ENCODE data around the gene ABCF2.

The ABCF2 gene

GRCh38 chr7:151215396-151215795 is 11.6 kb downstream of the ABCF2 start:
- DNase-seq: no peak

GRCh38 chr7:151213826-151214225 is 13.2 kb downstream of the ABCF2 start:
- no peak for DNase-seq

GRCh38 chr7:151212626-151213025 is 14.4 kb downstream of the ABCF2 start:
- no peak for DNase-seq

- DNase-seq: no peak
Observed at GRCh38 chr7:151211155-151211772, 15.7 kb downstream of the ABCF2 start.

- no peak for DNase-seq
Observed at GRCh38 chr7:151210087-151210854, 16.7 kb downstream of the ABCF2 start, which contains the start of gene H2BK1. Gene H2BK1, minus strand, starts transcription at chr7:151210488. Its CDS starts 170 bp downstream, at chr7:151210318.

GRCh38 chr7:151209588-151209987 is 17.4 kb downstream of the ABCF2 start:
- DNase-seq: no peak

- DNase-seq: no peak
Observed at GRCh38 chr7:151208253-151208862, 18.6 kb downstream of the ABCF2 start.

GRCh38 chr7:151207804-151208203 is 19.2 kb downstream of the ABCF2 start:
- DNase-seq: no peak

- DNase-seq: no peak
Observed at GRCh38 chr7:151207315-151207714, 19.7 kb downstream of the ABCF2 start.

- DNase-seq: no peak
Observed at GRCh38 chr7:151206914-151207313, 20.1 kb downstream of the ABCF2 start.

- DNase-seq: no peak
Observed at GRCh38 chr7:151205730-151206129, 21.3 kb downstream of the ABCF2 start.

- no peak for DNase-seq
Observed at GRCh38 chr7:151204383-151205032, 22.5 kb downstream of the ABCF2 start.

GRCh38 chr7:151202836-151203235 is 24.2 kb downstream of the ABCF2 start:
- no peak for DNase-seq

GRCh38 chr7:151201751-151202150 is 25.3 kb downstream of the ABCF2 start:
- no peak for DNase-seq

GRCh38 chr7:151201344-151201743 is 25.7 kb downstream of the ABCF2 start:
- no peak for DNase-seq

GRCh38 chr7:151198945-151199848 is 27.8 kb downstream of the ABCF2 start:
- no peak for DNase-seq

GRCh38 chr7:151197932-151198331 is 29.1 kb downstream of the ABCF2 start:
- no peak for DNase-seq

- no peak for DNase-seq
Observed at GRCh38 chr7:151195616-151196450, 31.2 kb downstream of the ABCF2 start.

GRCh38 chr7:151194188-151194587 is 32.8 kb downstream of the ABCF2 start:
- no peak for DNase-seq

GRCh38 chr7:151193203-151193978 is 33.6 kb downstream of the ABCF2 start:
- DNase-seq: no peak
